K562 (cell line): Measurements from ENCODE around the gene USB1. TPM values are rescaled to one million over a fixed set of nuclear protein-coding genes. Genes with fewer than 3 reads are reported as not detected.

ENCODE experiments used
- CBX8 ChIP-seq: fragments of 200-600 bp; sonication (generic); IDR thresholded peaks from 2 replicates; pipeline ENCODE4 v1.6.1; 2012; ENCODE audit warnings: borderline replicate concordance, mixed run types, low read depth, mild to moderate bottlenecking, moderate library complexity, mixed read lengths, low read length, control low read depth, inconsistent platforms; ENCODE audit not compliant: poor library complexity, severe bottlenecking; ENCODE audit errors: extremely low read depth
- CHD2 ChIP-seq: IDR thresholded peaks from 2 replicates; pipeline ENCODE4 v1.6.1; 2011; ENCODE audit warnings: low read depth, low read length
- CTCFL ChIP-seq: IDR thresholded peaks from 2 replicates; pipeline ENCODE4 v1.6.1; 2011; ENCODE audit warnings: borderline replicate concordance, low read depth, mild to moderate bottlenecking, moderate library complexity, low read length; ENCODE audit not compliant: insufficient read depth, poor library complexity, severe bottlenecking
- JUN ChIP-seq, 2 experiments: sonication (generic) in 1 of 2; formaldehyde crosslinking in 1 of 2; IDR thresholded peaks; 2 replicates each; pipeline versions ENCODE4 v1.6.1 to v1.8.0; 2012 to 2022; ENCODE audit warnings: borderline replicate concordance in 2 of 2, mild to moderate bottlenecking in 2 of 2, improper control_type of control experiment in 1 of 2, low read depth in 1 of 2, low read length in 1 of 2, missing genetic modification reagents in 1 of 2
- MEIS2 ChIP-seq: fragments of 450-650 bp; IDR thresholded peaks from 2 replicates; pipeline ENCODE4 v1.6.1; 2014; ENCODE audit warnings: mild to moderate bottlenecking; ENCODE audit not compliant: partially characterized antibody
- MTF1 ChIP-seq: fragments of 250-450 bp; sonication (Bioruptor Pico); IDR thresholded peaks from 2 replicates; pipeline ENCODE4 v1.9.0; 2021; ENCODE audit warnings: moderate library complexity, mild to moderate bottlenecking, inconsistent platforms, borderline replicate concordance
- POLR2H ChIP-seq: IDR thresholded peaks from 2 replicates; pipeline ENCODE4 v1.6.1; 2016; ENCODE audit warnings: missing genetic modification characterization, low read depth, mild to moderate bottlenecking, control low read depth, missing compliant biosample characterization, moderate library complexity
- SLC30A9 ChIP-seq: fragments of 250-450 bp; sonication (Bioruptor Pico); IDR thresholded peaks from 2 replicates; pipeline ENCODE4 v1.8.0; 2022; ENCODE audit warnings: mild to moderate bottlenecking, moderate library complexity
- SMARCB1 ChIP-seq: IDR thresholded peaks from 2 replicates; pipeline ENCODE4 v1.6.1; 2011; ENCODE audit warnings: improper control_type of control experiment, low read depth; ENCODE audit not compliant: insufficient read length
- SREBF1 ChIP-seq: fragments of 150-350 bp; IDR thresholded peaks from 2 replicates; pipeline ENCODE4 v1.6.1; 2014; ENCODE audit warnings: antibody characterized with exemption, low read depth, low read length, borderline replicate concordance
- STAT6 ChIP-seq: sonication (generic); formaldehyde crosslinking; IDR thresholded peaks from 2 replicates; pipeline ENCODE4 v1.8.1; 2023; ENCODE audit warnings: mild to moderate bottlenecking, missing genetic modification reagents
- U2AF1 ChIP-seq: fragments of 200-400 bp; formaldehyde crosslinking; optimal IDR thresholded peaks from 2 replicates; pipeline ENCODE3; 2017; ENCODE audit warnings: mild to moderate bottlenecking, low read depth, low read length, moderate library complexity
- ZBTB5 ChIP-seq: fragments of 450-650 bp; IDR thresholded peaks from 2 replicates; pipeline ENCODE4 v1.6.1; 2017; ENCODE audit warnings: antibody characterized with exemption
- ZBTB9 ChIP-seq: fragments of 450-650 bp; formaldehyde crosslinking; IDR thresholded peaks from 2 replicates; pipeline ENCODE4 v1.4.0; 2020; ENCODE audit warnings: mild to moderate bottlenecking, moderate library complexity
- ZNF79 ChIP-seq: fragments of 250-450 bp; sonication (Bioruptor Pico); IDR thresholded peaks from 2 replicates; pipeline ENCODE4 v1.4.0; 2020; ENCODE audit warnings: low read depth, mild to moderate bottlenecking, moderate library complexity
- polyA plus RNA-seq, 8 experiments: library from polyadenylated mRNA; depleted of rRNA in 4 of 8; stranded (reverse) in 5 of 8; unstranded in 3 of 8; fragments of >200 nt; fragmentation: Nextera tagmentation in 2 of 8; fragmentation: Illumina TruSeq in 1 of 8; extraction: Ambion mirVana in 2 of 8; extraction: Trizol in 1 of 8; gene quantifications; 2 replicates each; pipeline versions ENCODE4 v1.2.1 to v1.2.3, GENCODE V29; 2011 to 2014; ENCODE audit warnings: inconsistent platforms in 1 of 8, missing spikeins in 1 of 8
- total RNA-seq, 7 experiments: library from RNA; depleted of rRNA in 6 of 7; stranded (reverse); fragments of >200 nt in 6 of 7; fragmentation: Illumina TruSeq in 2 of 7; extraction: Trizol in 2 of 7; gene quantifications; 2 replicates each; pipeline versions ENCODE4 v1.2.1 to v1.2.3, GENCODE V29; 2011 to 2021; ENCODE audit warnings: low replicate concordance in 1 of 7
- TF ChIP-seq, protein P1 (sequence below): fragments of 450-650 bp; formaldehyde crosslinking; IDR thresholded peaks from 2 replicates; pipeline ENCODE4 v1.4.0; 2020; ENCODE audit warnings: mild to moderate bottlenecking

The USB1 gene
- total and polyA plus RNA-seq, 9 of the 15 experiments (the other 6 are each of a cell fraction or from before 2014, with no cell fraction given), result 11.6 to 73.6 (median 19.4) TPM

DNA sequence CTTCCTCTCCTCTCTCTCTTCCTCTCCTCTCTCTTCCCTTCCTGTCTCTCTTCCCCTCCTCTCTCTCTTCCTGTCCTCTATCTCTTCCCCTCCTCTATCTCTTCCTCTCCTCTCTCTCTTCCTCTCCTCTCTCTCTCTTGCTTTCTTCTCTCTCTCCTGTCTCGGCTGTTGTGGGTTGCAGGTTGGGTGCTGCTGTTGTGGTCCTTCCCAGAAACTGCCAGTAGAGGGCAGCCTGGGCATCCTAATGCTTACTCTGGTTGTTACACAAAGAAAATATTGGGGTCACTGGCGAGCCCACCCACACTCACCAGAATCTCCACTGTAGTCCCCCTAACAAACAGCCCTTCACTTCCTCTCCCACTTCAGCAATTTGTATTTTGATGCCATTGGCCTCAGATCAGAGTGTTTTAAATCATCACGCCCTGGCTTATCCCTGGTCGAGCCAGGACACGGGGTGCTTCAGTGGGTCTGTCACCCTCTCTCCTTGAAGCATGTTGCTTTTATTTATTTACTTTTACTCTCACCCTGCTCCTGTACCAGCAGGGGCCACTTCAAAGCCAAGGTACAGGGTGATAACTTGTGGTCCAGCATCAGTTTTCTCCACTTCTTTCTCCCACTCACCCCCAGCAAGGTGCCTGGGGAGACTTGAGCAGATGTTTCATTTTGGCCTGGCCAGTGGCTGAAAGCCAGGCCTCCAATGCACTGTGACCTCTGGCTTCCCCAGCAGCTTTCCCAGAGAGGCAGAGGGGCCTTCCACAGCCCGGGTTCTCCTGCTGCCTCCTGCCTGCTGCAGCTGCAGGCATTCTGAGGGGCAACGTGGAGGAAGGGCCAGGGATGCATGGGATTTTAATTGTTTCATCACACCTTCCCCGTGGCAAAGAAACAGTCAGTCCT, 19.7 kb downstream of the USB1 start (continued):
- no peak for TF ChIP-seq CTCFL
- TF ChIP-seq SLC30A9, result no peak
- TF ChIP-seq JUN (IDR thresholded peaks at IDR 0.05; ENCODE audit: borderline replicate concordance, low read depth, low read length), result no peak
- no peak for TF ChIP-seq JUN (CRISPR knock-in tag; IDR thresholded peaks at IDR 0.05; ENCODE audit: borderline replicate concordance)
- no peak for TF ChIP-seq POLR2H (tag)
- no peak for TF ChIP-seq ZNF79 (CRISPR knock-in tag)
- TF ChIP-seq CBX8, result no peak
- TF ChIP-seq MTF1 (CRISPR knock-in tag), result no peak
- no peak for TF ChIP-seq U2AF1
- TF ChIP-seq SMARCB1, result no peak
- no peak for TF ChIP-seq SREBF1
- TF ChIP-seq CHD2, result no peak
- TF ChIP-seq MEIS2, result no peak
- TF ChIP-seq STAT6, result no peak
- TF ChIP-seq, protein P1, sequence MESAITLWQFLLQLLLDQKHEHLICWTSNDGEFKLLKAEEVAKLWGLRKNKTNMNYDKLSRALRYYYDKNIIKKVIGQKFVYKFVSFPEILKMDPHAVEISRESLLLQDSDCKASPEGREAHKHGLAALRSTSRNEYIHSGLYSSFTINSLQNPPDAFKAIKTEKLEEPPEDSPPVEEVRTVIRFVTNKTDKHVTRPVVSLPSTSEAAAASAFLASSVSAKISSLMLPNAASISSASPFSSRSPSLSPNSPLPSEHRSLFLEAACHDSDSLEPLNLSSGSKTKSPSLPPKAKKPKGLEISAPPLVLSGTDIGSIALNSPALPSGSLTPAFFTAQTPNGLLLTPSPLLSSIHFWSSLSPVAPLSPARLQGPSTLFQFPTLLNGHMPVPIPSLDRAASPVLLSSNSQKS (CRISPR knock-in tag), result no peak
- TF ChIP-seq ZBTB5, result no peak
- TF ChIP-seq ZBTB9 (CRISPR knock-in tag), result no peak
